ENCODE data around the gene KANSL1. TPM values are rescaled to one million over a fixed set of nuclear protein-coding genes. Genes with fewer than 3 reads are reported as not detected.

The KANSL1 gene
- total RNA-seq, 2 experiments from 2014 or later, result 54.4 to 55.3 TPM

DNA sequence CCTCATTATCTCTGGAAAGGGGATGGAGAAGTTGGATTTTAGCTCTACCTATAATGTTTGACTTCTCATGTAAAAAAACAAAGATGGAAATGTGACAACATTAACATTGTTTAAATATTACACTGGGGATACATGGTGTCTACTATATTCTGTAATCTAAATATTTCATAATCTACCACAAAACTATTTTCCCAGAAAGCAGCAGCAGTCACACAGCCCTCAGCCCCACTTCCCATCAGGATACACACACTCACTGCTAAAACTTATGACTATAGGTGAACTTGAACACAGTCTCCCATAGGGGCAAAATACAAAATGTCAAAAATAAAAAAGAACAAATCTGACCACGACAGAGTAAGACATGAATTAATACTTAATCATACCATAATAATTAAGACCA, 95.7 kb downstream of the KANSL1 start:
- intact Hi-C loops (cut with micrococcal nuclease), result loop anchor here (10.0 kb wide), 1 partner anchor 53 kb away; no protein-coding TSS in a partner anchor
- Mint-ChIP-seq H3K9me3 (no peaks in the 10 kb centered on the region), H3K4me1 (ENCODE audit: low read depth) (peaks cover 64% of the 10 kb centered on the region), H3K27ac (no peak overlapping the region), H3K27me3 (no peaks in the 10 kb centered on the region), H3K36me3 (ENCODE audit: low read depth) (peaks cover 21% of the 10 kb centered on the region), H3K4me3 (no peak overlapping the region)
- TF ChIP-seq, protein P1, sequence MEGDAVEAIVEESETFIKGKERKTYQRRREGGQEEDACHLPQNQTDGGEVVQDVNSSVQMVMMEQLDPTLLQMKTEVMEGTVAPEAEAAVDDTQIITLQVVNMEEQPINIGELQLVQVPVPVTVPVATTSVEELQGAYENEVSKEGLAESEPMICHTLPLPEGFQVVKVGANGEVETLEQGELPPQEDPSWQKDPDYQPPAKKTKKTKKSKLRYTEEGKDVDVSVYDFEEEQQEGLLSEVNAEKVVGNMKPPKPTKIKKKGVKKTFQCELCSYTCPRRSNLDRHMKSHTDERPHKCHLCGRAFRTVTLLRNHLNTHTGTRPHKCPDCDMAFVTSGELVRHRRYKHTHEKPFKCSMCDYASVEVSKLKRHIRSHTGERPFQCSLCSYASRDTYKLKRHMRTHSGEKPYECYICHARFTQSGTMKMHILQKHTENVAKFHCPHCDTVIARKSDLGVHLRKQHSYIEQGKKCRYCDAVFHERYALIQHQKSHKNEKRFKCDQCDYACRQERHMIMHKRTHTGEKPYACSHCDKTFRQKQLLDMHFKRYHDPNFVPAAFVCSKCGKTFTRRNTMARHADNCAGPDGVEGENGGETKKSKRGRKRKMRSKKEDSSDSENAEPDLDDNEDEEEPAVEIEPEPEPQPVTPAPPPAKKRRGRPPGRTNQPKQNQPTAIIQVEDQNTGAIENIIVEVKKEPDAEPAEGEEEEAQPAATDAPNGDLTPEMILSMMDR (IDR thresholded peaks at IDR 0.05), result no peak
- POLR2A ChIA-PET, result no interaction called here
- CTCF ChIA-PET, result interaction anchor here (1.7 kb wide), 1 partner anchor 116 kb away, joined by 3 read pairs; no protein-coding TSS in a partner anchor
- ATAC-seq (no peak), DNase-seq (no peak)

DNA sequence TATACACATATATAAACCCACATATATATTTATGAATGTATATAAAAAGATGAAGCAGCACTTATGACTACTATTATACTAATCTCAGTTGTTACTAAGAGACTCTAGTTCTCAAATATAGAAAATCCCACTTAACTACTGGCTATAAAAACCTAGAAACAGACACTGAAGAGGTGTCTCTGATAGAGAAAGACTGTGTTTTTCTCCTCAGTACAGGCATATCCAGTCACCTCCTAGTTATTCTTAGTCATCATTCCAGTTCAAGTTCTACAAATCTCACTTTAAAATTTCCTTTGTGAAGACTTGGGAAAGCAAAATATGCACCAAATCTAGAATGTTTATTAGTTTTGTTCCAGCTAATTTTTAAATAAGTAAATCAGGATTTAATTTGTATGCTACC, 100.2 kb downstream of the KANSL1 start:
- no peak overlapping the region for H3K27ac Mint-ChIP-seq
- TF ChIP-seq, protein P1 (IDR thresholded peaks at IDR 0.05), result no peak
- POLR2A ChIA-PET, result no interaction called here
- H3K4me1 Mint-ChIP-seq (ENCODE audit: low read depth), result peaks cover 60% of the 10 kb centered on the region
- CTCF ChIA-PET, result interaction anchor here (1.1 to 2.7 kb wide), 3 partner anchors 48 to 100 kb away, joined by 3 to 9 read pairs (median 4); partner anchors contain the start of gene KANSL1
- intact Hi-C loops (cut with micrococcal nuclease), result loop anchor here (10.0 kb wide), 1 partner anchor 48 kb away; no protein-coding TSS in a partner anchor
- no peaks in the 10 kb centered on the region for H3K9me3 Mint-ChIP-seq
- peaks cover 45% of the 10 kb centered on the region for H3K36me3 Mint-ChIP-seq (ENCODE audit: low read depth)
- H3K4me3 Mint-ChIP-seq, result no peak overlapping the region
- ATAC-seq, result no peak
- no peak for DNase-seq
- H3K27me3 Mint-ChIP-seq, result no peaks in the 10 kb centered on the region

DNA sequence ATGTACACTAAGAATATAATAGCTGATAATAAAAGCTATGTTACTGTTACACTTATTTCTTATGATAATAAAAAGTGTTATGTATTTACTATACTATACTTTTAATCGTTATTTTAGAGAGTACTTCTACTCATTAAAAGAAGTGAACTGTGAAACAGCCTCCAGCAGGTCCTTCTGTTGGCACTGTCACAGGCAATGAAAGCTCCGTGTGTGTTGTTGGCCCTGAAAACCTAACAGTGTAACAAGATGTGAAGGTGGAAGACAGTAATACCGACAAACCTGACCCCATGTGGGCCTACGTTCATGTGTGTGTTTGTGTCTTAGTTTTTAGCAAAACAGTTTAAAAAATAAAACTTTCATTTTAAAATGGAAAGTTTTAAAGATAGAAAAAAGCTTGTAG, 102.4 kb downstream of the KANSL1 start:
- H3K27me3 Mint-ChIP-seq, result no peaks in the 10 kb centered on the region
- H3K9me3 Mint-ChIP-seq, result no peaks in the 10 kb centered on the region
- no peak overlapping the region for H3K27ac Mint-ChIP-seq
- no peak overlapping the region for H3K4me3 Mint-ChIP-seq
- DNase-seq (no peak), ATAC-seq (no peak)
- POLR2A ChIA-PET, result no interaction called here
- CTCF ChIA-PET, result interaction anchor here (0.7 to 2.7 kb wide), 10 partner anchors 12 to 122 kb away, joined by 3 to 14 read pairs (median 3); no protein-coding TSS in a partner anchor
- H3K36me3 Mint-ChIP-seq (ENCODE audit: low read depth), result peaks cover 44% of the 10 kb centered on the region
- TF ChIP-seq, protein P1 (IDR thresholded peaks at IDR 0.05), result no peak
- peaks cover 58% of the 10 kb centered on the region for H3K4me1 Mint-ChIP-seq (ENCODE audit: low read depth)
- intact Hi-C loops (cut with micrococcal nuclease), result loop anchor here (10.0 kb wide), 1 partner anchor 46 kb away; no protein-coding TSS in a partner anchor

DNA sequence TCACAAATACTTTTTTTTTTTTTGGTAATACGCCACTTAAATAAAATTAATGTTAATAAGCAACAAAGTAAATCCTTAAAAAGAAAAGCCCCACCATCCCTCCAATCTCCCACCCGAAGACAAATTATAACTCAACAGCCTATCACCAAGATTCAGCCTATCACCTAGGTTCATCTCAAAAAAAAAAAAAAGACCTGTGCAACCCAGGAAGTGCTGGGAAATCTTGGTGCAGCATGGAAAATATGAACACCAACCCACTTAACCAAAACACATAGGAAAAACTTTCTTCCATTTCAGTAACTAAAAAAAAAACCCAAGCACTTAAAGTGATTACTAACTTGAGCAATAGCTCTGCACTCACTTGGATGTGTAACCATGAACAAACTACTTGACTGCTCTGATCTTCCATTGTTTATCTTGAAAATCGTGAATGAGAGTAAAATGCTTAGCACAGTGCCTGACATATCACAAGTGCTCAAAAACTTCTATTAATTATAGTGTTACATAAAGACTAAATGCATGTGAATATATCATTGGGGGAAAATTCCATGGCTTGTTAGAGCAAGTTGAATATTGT, 103.8 kb downstream of the KANSL1 start:
- POLR2A ChIA-PET, result interaction anchor here (0.6 kb wide), 1 partner anchor 1803 kb away, joined by 3 read pairs; no protein-coding TSS in a partner anchor
- intact Hi-C loops (cut with micrococcal nuclease), result loop anchor here (5.0 kb wide), 1 partner anchor 33 kb away; no protein-coding TSS in a partner anchor

More for the DNA sequence above, 103.8 kb downstream of the KANSL1 start:
- TF ChIP-seq, protein P1 (IDR thresholded peaks at IDR 0.05), result no peak
- CTCF ChIA-PET, result interaction anchor here (1.5 kb wide), 1 partner anchor 45 kb away, joined by 6 read pairs; no protein-coding TSS in a partner anchor
- Mint-ChIP-seq H3K36me3 (ENCODE audit: low read depth) (peaks cover 39% of the 10 kb centered on the region), H3K9me3 (no peaks in the 10 kb centered on the region), H3K27ac (peak overlapping the region; percentile 57), H3K4me1 (ENCODE audit: low read depth) (peaks cover 60% of the 10 kb centered on the region), H3K4me3 (no peak overlapping the region), H3K27me3 (no peaks in the 10 kb centered on the region)
- no peak for DNase-seq
- no peak for ATAC-seq
